Mucosa of descending colon (tissue), 3 donors: Measurements from ENCODE around the gene COL17A1. TPM values are rescaled to one million over a fixed set of nuclear protein-coding genes. Genes with fewer than 3 reads are reported as not detected.

Experiments used
- ATAC-seq: fragments of 200-7000 bp; cut with Tn5 transposase; one replicate; pipeline ENCODE4 v1.9.1; 2020; ENCODE audit warnings: mild to moderate bottlenecking, moderate library complexity
- DNase-seq, 3 donors: peaks; one replicate each; pipeline ENCODE4 v3.0.0-alpha.2; 2020
- H3K36me3 ChIP-seq: fragments of 200-600 bp; one replicate; pipeline ENCODE4 v1.8.0; 2021; ENCODE audit warnings: low read depth, mild to moderate bottlenecking
- H3K4me1 ChIP-seq: fragments of 200-600 bp; one replicate; pipeline ENCODE4 v1.8.0; 2021; ENCODE audit warnings: low read depth, mild to moderate bottlenecking
- H3K4me3 ChIP-seq: fragments of 200-600 bp; one replicate; pipeline ENCODE4 v1.8.0; 2021; ENCODE audit warnings: mild to moderate bottlenecking
- H3K9me3 ChIP-seq: fragments of 200-600 bp; one replicate; pipeline ENCODE4 v1.8.0; 2021; ENCODE audit warnings: mild to moderate bottlenecking
- intact Hi-C, 2 donors: fragments of 100-400 bp; cut with DNase I in 1 of 2; cut with micrococcal nuclease in 1 of 2; formaldehyde crosslinking; loops; one replicate each; pipeline versions ENCODE4 v1.11.0 to v1.11.1; 2022; cut with DNase I, micrococcal nuclease
- microRNA-seq: library from miRNA; unstranded; fragments of <30 nt; microRNA quantifications from one replicate; pipeline ENCODE4, GENCODE V29; 2019
- total RNA-seq, 3 donors: library from RNA; stranded (reverse); fragmentation: NEBNext Ultra II Directional in 2 of 3; extraction: Animal tissue kit (Norgen Biotek cat#: 25700) in 2 of 3; gene quantifications; one replicate each; pipeline versions ENCODE4 v1.2.1 to v1.2.4, GENCODE V29; 2021 to 2023
- TF ChIP-seq, protein P1 (sequence below): fragments of 200-600 bp; IDR thresholded peaks from one replicate; pipeline ENCODE4 v1.8.0; 2022; ENCODE audit warnings: antibody characterized with exemption, mild to moderate bottlenecking
- donor health status: DM: no; HTN: no; CAD: no; lungs with moderate emphysema.
- donor health status: DM: no; HTN: no; CAD: no.
- donor health status: DM: no; HTN: yes; CAD: no.

The COL17A1 gene
- total RNA-seq, 3 donors from 2014 or later = 95.1 to 284 (median 119) TPM

DNA sequence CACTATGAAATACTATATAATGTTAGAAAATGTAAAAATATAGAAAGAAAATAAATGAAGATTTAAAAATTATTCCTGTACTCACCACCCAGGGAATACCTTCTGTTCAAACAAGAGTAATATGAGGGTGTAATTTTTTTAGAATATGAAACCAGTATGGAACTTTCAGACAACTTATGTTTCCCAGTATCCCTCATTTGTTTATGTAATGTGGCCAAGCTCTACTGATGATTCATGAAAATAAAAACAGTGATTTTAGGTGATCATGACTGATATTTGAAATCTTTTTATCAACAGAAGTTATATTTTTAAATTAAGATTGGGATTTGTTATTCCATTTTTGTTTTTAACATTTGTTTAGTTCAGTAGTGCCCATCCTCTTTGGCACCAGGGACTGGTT, 100.0 kb downstream of the COL17A1 start:
- intact Hi-C loops = no loop called here
- Histone ChIP-seq H3K36me3 (no peaks in the 10 kb centered on the region), H3K4me1 (peaks cover 11% of the 10 kb centered on the region)

DNA sequence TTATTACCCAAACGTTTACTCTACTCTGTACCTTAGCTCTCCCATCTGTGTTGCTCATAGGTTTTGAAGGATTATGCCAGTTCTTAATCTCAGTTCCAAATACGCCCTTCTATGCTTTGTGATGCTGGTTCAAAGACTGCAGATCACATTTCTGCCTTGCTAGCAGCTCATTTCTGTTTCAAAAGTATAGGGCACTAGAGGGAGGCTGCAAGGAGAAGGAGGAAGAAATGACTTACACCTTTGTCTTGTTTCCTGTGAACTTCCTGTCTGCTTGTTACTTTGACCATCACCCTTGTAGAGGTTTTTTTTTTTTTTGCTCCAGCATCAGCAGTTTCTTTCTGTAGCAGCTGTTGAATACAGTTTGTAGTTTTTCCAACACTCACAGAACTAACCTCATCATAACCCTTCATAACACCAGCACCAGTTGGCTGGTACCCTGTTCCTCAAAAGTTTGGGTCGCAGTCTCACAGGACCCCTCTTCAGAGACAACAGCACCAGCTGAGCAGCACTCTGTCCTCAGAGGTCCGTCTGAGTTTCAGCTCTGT, 102.2 kb downstream of the COL17A1 start:
- no peak for DNase-seq
- TF ChIP-seq, protein P1, sequence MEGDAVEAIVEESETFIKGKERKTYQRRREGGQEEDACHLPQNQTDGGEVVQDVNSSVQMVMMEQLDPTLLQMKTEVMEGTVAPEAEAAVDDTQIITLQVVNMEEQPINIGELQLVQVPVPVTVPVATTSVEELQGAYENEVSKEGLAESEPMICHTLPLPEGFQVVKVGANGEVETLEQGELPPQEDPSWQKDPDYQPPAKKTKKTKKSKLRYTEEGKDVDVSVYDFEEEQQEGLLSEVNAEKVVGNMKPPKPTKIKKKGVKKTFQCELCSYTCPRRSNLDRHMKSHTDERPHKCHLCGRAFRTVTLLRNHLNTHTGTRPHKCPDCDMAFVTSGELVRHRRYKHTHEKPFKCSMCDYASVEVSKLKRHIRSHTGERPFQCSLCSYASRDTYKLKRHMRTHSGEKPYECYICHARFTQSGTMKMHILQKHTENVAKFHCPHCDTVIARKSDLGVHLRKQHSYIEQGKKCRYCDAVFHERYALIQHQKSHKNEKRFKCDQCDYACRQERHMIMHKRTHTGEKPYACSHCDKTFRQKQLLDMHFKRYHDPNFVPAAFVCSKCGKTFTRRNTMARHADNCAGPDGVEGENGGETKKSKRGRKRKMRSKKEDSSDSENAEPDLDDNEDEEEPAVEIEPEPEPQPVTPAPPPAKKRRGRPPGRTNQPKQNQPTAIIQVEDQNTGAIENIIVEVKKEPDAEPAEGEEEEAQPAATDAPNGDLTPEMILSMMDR = no peak
- peak; percentile 80 for ATAC-seq
- Histone ChIP-seq H3K9me3 (no peaks in the 10 kb centered on the region), H3K4me1 (peaks cover 16% of the 10 kb centered on the region), H3K4me3 (no peak overlapping the region), H3K36me3 (no peaks in the 10 kb centered on the region)
- intact Hi-C loops = no loop called here

More for the DNA sequence above, 100.0 kb downstream of the COL17A1 start:
- no peak for ATAC-seq
- Histone ChIP-seq H3K4me3 (no peak overlapping the region), H3K9me3 (no peaks in the 10 kb centered on the region)
- DNase-seq = no peak
- TF ChIP-seq, protein P1 = no peak

DNA sequence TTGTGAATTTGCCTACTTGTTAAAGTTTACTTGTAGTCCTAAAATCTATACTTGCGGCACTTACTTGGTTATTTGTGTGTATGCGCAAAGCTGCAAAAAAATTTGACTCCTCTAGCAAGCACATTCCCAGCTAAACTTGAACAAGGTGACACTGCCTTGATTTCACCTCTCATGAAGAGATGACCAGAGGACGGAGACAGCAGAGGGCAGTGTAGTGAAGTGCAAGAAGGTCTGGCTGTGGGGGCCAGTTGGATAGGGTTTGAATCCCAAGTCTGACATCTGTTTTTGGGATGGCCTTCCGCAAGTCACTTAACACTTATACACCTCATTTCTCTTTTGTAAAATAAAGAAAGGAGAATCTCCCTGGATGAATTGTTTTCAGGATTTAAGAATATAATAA, 103.0 kb downstream of the COL17A1 start:
- H3K36me3 ChIP-seq = no peaks in the 10 kb centered on the region
- DNase-seq (peak in 1 of 3 donors; percentile 42), ATAC-seq (peak; percentile 50)
- TF ChIP-seq, protein P1 = no peak
- intact Hi-C loops = no loop called here
- H3K4me1 ChIP-seq = peaks cover 16% of the 10 kb centered on the region
- no peaks in the 10 kb centered on the region for H3K9me3 ChIP-seq
- H3K4me3 ChIP-seq = no peak overlapping the region

Small RNAs within 50 kb of the gene (microRNA-seq; reads per million reads assigned to microRNA genes)
- gene MIR936 = not detected

Other genes starting within 250 kb of the COL17A1 start
- gene SH3PXD2A, start 230.3 kb downstream of the COL17A1 start, total RNA-seq = 10 to 100 TPM; 46.1 to 91.4 (median 60.6) TPM
- 10 to 100 TPM; 18.8 to 25.2 (median 20.7) TPM for gene STN1, start 167.7 kb downstream of the COL17A1 start, total RNA-seq
- 10 to 100 TPM; 45.7 to 75.8 (median 46.7) TPM for gene SLK, start 118.7 kb downstream of the COL17A1 start, total RNA-seq
- 1 to 10 TPM; 5.7 to 8.6 (median 5.8) TPM for gene SFR1, start 36.3 kb upstream of the COL17A1 start, total RNA-seq
- gene CFAP43, start 146.5 kb upstream of the COL17A1 start, total RNA-seq = under 1 TPM; 0.22 to 0.58 (median 0.32) TPM
- 10 to 100 TPM; 60.1 to 73.9 (median 62.9) TPM for gene GSTO1, start 169.0 kb upstream of the COL17A1 start, total RNA-seq
- 10 to 100 TPM in 2 of 3 donors, 1 to 10 TPM in 1; 5.4 to 19.7 (median 18.3) TPM for gene GSTO2, start 183.3 kb upstream of the COL17A1 start, total RNA-seq